ENCODE data around the gene SPATA33. TPM values are rescaled to one million over a fixed set of nuclear protein-coding genes. Genes with fewer than 3 reads are reported as not detected.

The SPATA33 gene
- polyA plus RNA-seq (2013, experiment 1 of 2; ENCODE audit: insufficient read length), result 8.8 TPM
- 3.5 TPM for polyA plus RNA-seq (2013, experiment 2 of 2; ENCODE audit: insufficient read length)

DNA sequence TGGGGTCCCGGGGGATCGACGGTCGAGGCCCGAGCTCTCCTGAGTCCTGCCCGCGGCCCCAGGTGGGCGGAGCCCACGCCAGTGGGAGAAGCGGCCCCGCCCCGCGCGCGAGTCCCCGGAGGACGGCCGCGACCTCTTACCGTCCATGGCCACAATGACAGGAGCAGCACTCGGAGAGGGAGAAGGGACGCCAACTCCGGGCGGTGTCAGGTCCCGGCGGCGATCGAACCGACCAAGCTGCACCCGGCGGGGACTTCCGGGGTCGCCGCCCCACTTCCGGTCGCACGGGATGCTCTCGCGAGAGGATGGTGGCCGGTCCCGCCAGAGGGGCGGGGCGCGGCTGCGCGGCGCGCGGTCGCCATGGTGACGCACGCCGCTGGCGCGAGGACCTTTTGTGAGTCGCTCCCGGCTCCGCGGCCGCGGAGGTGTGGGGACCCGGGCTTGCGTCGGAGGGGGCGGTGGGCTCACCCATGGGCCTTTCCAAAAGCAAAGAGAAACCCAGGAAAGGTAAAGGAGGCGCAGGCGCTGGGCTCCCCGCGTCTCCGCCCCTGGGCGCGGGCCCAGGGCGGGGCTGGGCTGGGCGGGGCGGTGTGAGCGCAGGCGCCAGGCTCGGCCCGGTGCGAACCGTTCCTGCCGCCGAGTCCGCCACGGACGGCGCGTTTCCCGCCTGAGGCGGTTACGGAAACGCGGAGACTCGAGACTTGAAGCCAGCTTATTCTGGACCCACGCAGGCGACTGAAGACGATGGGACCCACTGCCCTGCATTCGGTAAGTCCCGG lies at the start of gene SPATA33, which contains the start of gene CHMP1A:
Gene SPATA33, plus strand, starts transcription at position 395 of the 779 bp plus-strand sequence. Its CDS starts 76 bp downstream, at position 471.
Gene CHMP1A, minus strand, starts transcription at position 267 of the 779 bp plus-strand sequence. Its CDS starts 120 bp downstream, at position 147.
- DNase-seq, result peak; percentile 85

DNA sequence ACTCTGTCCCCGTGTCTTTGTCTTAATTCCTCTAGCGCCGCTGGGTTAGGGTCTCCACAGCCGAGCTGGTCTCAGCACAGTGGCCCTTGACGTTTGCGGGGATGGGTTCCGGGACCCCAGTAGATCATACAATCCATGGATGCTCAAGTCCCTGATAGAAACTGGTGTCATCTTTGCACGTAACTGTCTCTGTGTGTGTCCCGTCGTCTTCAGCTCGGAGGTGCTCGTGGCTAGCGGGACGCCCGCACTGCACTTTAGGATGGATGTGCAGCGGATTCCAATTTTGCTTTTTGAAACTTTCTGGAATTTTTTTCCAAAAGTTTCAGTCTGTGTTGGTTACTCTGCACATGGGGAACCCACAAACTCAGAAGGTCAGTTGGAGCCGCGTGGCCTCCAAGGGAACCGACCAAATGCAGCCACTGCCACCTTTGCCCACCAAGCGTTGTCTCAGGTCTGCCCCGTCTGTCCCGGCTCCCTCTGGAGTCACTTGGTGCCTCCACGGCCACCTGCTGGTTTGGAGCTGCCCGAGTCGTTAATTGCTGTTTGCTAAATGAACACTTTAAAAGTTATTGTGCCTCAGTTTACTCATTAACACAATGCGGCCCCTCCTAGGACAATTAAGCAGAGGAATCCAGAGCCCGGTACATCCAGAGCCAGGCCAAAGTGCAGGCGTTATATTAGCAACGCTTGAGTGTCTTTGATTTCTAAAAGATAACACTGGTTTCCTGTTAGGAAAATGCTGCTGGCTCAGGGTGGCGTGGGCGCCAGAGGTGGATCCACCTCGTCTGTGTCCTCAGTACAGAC lies 49.5 kb upstream of the SPATA33 start:
- DNase-seq, result no peak

DNA sequence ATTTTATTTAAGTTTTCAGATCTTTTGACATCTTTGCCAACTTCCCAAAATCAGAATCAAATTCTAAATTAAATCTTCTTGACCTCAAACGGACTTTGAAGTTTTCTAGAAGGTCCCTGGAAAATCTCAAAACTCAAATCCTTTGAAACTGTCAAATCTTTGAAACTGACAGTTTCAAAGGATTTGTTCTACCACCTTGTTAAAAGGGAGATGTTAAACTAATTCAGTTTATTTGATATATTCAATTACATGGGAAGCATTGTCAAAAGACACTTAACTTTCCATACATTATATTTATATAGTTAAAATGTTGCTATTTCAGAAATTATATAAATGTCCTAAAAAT lies 47.6 kb upstream of the SPATA33 start:
- no peak for DNase-seq

DNA sequence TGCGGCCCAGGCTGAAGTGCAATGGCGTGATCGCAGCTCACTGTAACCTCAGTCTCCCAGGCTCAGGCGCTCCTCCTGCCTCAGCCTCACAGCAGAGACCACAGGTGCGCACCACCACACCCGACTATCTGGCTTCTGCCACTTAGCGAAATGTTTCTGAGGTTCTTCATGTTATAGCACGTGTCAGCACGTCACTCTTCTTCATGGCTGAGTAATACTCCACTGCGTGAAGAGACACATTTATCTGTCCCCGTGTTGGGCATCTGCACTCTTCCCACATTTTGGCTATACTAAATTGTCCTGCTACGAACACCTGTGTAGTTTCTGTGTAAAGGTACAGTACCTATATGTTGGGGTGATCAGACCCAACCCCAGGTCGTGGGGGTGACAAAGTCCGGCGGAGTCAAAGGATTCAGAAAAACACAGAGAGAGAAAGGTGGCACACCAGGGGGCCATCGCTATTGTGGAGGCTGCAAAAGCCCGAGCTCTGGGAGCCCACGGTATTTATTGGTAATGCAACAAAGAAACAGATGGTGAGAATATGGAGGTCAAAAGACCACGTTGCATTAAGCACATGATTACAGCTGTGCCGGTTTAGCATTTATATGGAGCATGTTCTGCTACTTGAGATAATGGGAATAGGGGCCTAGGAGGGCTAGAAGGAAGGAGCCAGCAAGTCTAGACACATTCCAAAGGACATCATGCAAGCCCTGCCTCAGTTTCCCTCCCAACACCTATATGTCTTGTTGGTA lies 45.0 kb upstream of the SPATA33 start:
- DNase-seq, result no peak

GRCh38 chr16:89613231-89613953 lies 44.2 kb upstream of the SPATA33 start, which contains the start of gene DPEP1:
DPEP1 (plus strand) TSS chr16:89613642; CDS start chr16:89630411, 16,769 bp downstream.
- no peak for DNase-seq

GRCh38 chr16:89613954-89614459 lies 43.6 kb upstream of the SPATA33 start:
- no peak for DNase-seq

DNA sequence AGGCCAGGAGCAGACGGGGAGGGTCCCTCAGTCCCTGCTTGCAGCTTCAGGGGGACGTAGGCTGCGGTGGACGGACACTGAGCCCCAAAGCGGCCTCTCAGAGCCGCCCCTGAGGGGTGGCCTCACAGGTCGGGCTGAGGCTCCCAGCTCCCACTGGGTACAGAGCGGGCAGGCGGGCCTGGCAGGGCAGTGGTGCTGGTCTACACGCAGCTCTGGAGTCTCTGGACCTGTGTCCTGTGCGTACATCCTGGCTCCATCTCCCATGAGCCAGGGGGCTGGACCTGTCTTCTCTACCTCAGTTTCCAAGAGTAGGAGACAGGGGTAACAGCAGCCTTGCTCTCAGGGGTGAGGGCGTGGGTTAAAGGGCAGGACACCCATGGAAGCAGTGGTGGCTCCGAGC lies 42.5 kb upstream of the SPATA33 start:
- no peak for DNase-seq

GRCh38 chr16:89615596-89616090 lies 42.0 kb upstream of the SPATA33 start:
- no peak for DNase-seq

DNA sequence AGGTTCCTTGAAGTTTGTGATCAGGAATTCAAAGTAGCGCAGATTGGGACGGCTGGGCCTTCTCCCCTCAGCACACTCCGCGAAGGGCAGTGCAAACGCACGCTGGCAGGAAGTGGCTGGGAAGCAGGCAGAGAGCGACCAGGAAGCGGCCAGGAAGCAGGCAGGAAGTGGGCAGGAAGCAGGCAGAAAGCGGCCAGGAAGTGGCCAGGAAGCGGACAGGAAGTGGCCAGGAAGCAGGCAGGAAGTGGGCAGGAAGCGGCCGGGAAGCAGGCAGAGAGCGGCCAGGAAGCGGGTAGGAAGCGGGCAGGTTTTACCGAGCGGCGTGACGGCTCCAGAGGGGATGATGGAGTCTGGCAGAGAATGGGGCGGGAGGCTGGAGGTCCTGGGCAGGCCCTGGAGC lies 41.0 kb upstream of the SPATA33 start:
- no peak for DNase-seq

GRCh38 chr16:89617036-89617435 lies 40.6 kb upstream of the SPATA33 start:
- no peak for DNase-seq

GRCh38 chr16:89618109-89618998 lies 39.3 kb upstream of the SPATA33 start:
- DNase-seq, result no peak

GRCh38 chr16:89619840-89620239 lies 37.8 kb upstream of the SPATA33 start:
- DNase-seq, result no peak

GRCh38 chr16:89620406-89620841 lies 37.2 kb upstream of the SPATA33 start:
- DNase-seq, result no peak

GRCh38 chr16:89621136-89621697 lies 36.4 kb upstream of the SPATA33 start:
- DNase-seq, result no peak

- DNase-seq, result no peak
These were observed 35.8 kb upstream of the SPATA33 start for GRCh38 chr16:89621698-89622409.

- DNase-seq, result peak; percentile 25
These were observed 34.0 kb upstream of the SPATA33 start for GRCh38 chr16:89623511-89624261.

GRCh38 chr16:89624777-89625761 lies 32.6 kb upstream of the SPATA33 start:
- no peak for DNase-seq
